ENCODE measurements around the gene HAPLN3.

HAPLN3 gene

DNA sequence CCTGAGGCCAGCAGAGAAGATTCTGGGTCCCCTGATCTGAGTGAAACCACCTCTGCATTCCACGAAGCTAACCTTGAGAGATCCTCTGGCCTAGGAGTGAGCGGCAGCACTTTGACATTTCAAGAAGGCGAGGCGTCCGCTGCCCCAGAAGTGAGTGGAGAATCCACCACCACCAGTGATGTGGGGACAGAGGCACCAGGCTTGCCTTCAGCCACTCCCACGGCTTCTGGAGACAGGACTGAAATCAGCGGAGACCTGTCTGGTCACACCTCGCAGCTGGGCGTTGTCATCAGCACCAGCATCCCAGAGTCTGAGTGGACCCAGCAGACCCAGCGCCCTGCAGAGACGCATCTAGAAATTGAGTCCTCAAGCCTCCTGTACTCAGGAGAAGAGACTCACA is 36.4 kb downstream of the HAPLN3 start:
- DNase-seq, result no peak

DNA sequence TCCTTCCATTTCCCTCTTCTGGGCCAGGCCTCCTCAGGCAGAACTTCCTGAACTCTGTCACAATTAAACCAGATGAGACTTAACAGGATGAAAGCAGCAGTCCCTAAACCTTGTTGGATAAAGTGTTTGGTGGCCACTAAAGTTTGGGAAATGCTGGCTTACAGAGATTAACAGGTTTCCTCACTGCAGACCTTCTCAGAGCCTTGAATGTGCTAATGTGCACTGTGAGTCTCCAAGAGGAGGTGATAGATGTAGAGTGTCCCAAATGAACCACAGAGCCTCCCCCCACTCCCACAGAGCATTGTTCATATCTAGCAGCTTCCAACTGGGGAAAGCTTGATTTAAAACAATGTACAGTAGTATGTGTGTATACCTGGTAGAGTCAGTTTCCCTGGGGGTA is 42.9 kb downstream of the HAPLN3 start:
- no peak for DNase-seq

DNA sequence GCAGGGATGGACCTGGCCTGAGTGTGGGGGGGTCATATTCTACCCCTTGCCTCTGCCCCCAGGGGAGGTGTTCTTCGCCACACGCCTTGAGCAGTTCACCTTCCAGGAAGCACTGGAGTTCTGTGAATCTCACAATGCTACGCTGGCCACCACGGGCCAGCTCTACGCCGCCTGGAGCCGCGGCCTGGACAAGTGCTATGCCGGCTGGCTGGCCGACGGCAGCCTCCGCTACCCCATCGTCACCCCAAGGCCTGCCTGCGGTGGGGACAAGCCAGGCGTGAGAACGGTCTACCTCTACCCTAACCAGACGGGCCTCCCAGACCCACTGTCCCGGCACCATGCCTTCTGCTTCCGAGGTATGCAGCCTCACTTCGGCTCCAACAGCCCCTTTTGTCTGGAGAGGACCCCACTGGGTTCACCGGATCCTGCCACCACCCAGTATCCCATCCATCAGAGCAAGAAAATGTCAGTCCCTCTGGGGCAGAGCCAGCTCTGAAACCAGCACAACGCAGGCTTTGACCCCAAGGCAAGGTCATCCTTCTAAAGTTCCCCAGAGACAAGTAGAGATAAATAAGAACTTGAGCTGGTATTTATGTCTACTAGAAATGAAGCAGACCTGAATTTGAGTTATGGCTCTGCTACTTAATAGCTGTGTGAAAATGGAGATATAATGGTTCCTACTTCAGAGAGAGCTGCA is 45.8 kb downstream of the HAPLN3 start:
- DNase-seq, result no peak

DNA sequence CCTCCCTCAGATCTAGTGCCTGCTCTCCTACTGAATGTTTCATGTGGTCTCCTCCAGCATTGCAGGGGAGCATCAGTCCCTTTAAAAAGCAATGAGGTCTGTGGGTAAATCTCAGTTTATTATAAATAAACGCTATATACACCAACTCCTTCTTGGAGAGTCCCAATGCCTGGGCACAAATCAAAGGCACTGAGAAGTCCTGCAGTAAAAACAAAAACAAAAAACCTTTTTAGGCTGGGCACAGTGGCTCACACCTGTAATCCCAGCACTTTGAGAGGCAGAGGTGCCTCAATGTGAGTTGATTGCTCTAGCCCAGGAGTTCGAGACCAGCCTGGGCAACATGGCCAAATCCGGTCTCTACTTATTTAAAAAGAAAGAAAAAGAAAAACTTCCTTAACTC is 47.1 kb downstream of the HAPLN3 start:
- DNase-seq, result no peak

DNA sequence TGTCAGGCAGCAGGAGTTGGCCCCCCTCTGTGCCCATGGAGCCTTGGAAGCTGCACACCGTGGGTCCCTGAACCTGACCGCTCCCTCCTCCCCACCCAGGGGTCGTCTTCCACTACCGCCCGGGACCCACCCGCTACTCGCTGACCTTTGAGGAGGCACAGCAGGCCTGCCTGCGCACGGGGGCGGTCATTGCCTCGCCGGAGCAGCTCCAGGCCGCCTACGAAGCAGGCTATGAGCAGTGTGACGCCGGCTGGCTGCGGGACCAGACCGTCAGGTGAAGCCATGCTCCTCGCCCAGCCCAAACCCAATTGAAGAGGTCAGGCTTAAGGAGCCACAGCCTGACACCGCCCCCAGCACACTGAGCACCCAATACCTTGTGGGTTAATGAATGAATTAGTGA is 48.2 kb downstream of the HAPLN3 start:
- no peak for DNase-seq

DNA sequence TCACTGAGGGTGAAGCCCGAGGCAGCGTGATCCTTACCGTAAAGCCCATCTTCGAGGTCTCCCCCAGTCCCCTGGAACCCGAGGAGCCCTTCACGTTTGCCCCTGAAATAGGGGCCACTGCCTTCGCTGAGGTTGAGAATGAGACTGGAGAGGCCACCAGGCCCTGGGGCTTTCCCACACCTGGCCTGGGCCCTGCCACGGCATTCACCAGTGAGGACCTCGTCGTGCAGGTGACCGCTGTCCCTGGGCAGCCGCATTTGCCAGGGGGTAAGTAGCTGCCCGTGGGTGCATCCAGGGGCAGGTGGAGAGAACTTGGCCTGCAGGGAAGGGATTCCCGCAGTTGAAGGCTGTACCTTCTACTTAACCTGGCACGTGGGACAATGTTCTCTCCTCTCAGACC is 49.7 kb downstream of the HAPLN3 start:
- DNase-seq, result no peak

DNA sequence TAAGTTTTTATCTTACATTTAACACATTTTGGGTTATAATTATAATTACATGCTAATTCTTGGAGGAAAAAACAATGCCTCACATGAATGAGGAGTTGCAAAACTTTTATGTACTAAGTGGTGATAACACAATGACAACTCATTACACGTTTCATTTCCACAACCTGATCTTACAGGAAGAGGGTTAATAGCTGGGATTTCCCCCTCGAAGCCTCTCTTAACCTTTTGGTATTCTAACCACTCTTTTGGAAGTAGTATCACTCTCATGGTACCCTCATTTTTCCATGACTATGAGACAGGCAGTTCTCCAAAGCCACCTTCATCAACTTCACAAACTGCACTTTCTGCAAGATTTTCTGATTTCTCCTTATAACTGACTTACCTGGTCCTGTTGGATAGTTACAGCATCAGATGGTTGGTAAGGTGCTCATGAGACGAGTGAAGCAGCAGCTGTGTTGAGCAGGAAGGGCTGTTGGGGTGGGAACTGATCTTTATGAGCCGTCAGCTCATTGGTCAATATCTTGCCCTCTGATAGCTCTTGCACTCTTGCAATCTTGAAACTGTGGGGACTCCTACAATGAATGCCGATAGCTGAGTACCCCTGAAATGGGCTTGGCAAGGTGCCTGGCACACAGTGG is 50.5 kb downstream of the HAPLN3 start:
- DNase-seq, result no peak

DNA sequence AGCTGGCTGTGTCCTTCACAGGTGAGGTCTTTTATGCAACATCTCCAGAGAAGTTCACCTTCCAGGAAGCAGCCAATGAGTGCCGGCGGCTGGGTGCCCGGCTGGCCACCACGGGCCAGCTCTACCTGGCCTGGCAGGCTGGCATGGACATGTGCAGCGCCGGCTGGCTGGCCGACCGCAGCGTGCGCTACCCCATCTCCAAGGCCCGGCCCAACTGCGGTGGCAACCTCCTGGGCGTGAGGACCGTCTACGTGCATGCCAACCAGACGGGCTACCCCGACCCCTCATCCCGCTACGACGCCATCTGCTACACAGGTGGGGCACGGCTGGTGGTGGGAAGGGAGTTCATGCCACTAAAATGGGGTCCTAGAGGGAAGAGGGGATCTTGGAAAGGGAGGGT is 52.0 kb downstream of the HAPLN3 start:
- DNase-seq, result no peak

DNA sequence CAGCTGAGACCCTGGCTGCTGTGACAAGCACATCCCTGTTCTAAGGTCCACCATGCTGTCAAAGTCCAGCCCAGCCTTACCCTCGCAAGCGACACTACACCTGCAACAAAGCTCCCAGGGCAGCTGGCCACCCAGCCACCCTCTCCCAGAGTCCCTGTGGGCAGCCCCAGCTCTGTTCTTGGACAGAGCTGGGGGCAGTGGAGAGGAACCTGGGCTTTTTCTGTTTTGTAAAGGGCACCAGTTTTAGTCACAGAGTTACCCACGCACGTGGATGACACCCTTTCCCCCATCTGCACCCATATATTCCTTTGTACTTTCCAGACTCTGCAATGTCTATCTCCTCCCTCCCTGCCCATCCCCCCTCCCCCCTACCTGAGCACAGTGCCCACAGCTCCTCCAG is 53.2 kb downstream of the HAPLN3 start:
- no peak for DNase-seq

DNA sequence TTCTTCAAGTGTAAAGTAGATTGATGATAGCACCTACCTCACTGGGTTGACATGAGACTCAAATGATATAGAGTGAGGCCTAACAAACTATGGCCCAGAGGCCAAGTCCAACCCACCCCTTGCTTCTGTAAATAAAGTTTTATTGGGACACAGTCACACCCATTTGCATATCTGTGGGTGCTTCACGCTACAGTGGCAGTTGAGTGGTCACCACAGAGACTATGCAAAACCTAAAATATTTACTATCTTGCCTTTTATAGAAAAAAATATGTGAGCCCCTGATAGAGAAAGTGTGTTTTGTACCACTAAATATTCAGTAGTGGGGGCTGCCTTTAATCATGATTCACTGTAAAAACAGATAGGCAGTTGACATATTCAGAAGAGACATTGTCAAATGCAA is 54.1 kb downstream of the HAPLN3 start:
- no peak for DNase-seq

DNA sequence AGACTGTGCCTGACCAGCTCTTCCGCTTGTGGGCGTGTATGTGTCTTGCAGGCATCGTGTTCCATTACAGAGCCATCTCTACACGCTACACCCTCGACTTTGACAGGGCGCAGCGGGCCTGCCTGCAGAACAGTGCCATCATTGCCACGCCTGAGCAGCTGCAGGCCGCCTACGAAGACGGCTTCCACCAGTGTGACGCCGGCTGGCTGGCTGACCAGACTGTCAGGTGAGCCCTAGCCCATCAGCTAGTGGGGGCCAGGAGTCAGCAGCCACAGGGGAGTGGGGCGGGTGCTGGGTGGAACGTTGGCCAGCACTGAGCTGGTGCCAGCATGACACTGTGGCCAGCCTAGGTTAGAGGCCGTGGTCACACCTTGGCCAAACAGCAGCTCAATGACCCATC is 55.4 kb downstream of the HAPLN3 start:
- DNase-seq, result no peak

DNA sequence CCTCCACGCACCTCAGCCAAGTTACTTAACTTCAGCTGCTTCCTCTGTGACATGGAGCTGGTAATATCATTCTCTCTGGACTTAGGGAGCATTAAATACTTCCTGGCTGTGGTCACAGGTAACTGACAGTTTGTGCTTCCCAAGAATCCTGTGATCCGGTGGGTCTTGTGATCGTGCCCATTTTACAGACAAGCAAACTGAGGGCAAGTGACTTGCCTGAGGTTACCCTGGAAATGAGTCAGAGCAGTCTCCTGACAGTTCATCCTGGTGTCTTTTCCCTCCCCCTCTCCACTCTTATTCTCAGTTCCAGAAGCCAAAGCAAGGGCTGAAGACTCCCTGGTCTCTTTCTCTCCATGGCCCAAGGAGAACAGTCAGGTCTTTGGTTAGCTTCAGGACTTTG is 56.2 kb downstream of the HAPLN3 start:
- DNase-seq, result no peak

DNA sequence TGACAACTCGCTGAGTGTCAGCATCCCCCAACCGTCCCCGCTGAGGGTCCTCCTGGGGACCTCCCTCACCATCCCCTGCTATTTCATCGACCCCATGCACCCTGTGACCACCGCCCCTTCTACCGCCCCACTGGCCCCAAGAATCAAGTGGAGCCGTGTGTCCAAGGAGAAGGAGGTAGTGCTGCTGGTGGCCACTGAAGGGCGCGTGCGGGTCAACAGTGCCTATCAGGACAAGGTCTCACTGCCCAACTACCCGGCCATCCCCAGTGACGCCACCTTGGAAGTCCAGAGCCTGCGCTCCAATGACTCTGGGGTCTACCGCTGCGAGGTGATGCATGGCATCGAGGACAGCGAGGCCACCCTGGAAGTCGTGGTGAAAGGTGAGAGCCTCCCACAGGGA is 56.7 kb downstream of the HAPLN3 start:
- no peak for DNase-seq

DNA sequence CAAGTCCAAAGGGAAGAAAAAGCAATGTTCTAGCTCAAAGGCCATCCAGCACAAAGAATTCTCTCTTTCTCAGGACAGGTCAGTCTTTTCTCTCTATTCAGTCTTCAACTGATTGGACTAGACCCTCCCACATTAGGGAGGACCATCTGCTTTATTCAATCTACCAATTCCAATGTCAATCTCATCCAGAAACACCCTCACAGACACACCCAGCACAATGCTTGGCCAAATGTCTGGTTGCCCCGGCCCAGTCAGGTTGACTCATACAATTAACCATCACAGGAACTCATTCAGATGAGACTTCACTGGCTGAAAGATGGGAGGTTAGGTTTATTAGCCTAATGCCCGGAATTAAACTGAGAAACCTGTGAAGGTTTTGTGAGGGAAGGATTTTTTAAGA is 59.7 kb downstream of the HAPLN3 start:
- DNase-seq, result no peak

DNA sequence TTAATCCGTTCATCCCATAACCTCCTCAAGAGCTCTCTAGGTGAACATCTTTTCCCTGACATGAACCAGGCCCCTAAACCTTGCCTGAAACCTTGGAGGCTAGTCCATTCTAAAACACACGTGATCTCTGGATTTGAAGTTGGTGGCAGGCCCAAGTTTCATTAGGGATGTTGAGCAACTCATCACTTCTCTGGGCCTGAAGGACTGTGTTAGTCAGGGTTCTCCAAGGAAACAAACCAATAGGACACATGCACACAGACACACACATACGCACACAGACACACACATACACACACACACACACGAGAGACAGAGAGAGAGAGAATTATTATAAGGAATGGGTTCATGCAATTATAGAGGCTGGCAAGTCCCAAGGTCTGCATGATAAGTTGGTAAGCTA is 60.2 kb downstream of the HAPLN3 start:
- DNase-seq, result no peak

DNA sequence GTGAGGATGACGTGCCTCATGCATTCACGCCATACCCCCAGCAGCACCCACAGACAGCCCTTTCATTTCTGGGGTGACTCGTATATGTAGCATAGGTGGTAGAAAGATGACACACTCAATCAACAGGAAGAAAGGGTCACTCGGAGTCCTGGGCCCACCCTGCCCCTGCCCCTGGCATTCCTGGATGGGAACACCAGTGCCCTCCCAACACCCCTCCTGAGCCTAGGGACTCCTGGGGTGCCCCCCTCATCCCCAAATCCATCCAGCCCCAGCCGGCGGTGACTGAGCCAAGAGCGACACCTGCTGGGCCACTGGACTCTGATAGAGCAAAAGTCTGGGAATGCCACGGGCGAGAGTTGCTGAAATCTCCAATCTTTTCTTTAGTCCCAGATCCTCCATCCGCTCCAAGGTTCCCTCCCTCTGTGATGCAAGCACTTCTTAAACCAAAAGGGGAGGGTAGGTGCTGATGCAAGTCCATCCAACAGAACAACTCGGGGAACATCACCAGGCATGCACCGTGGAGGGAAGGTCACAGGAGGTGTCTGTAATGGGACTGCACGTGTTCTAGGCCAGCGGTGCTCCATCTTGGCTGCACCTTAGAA is 61.0 kb downstream of the HAPLN3 start:
- DNase-seq, result peak; percentile 35

DNA sequence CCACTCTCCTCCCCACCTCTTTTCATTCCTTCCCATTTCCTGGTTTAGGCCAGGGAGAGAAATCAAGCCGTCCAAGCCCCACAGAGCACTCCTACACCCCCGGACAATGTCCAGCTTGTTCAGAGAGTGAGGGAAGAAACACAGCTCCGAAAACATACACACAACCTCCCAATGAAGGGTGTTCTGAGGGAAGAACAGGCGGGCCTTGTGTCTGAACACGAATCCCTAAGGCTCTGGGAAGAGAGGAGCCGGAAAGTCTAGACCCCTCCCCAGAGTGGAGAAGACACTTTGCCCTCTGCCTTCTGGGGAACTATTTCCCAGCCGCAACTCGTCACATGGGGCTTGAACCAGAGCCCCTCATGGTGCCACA is 61.6 kb downstream of the HAPLN3 start:
- no peak for DNase-seq

DNA sequence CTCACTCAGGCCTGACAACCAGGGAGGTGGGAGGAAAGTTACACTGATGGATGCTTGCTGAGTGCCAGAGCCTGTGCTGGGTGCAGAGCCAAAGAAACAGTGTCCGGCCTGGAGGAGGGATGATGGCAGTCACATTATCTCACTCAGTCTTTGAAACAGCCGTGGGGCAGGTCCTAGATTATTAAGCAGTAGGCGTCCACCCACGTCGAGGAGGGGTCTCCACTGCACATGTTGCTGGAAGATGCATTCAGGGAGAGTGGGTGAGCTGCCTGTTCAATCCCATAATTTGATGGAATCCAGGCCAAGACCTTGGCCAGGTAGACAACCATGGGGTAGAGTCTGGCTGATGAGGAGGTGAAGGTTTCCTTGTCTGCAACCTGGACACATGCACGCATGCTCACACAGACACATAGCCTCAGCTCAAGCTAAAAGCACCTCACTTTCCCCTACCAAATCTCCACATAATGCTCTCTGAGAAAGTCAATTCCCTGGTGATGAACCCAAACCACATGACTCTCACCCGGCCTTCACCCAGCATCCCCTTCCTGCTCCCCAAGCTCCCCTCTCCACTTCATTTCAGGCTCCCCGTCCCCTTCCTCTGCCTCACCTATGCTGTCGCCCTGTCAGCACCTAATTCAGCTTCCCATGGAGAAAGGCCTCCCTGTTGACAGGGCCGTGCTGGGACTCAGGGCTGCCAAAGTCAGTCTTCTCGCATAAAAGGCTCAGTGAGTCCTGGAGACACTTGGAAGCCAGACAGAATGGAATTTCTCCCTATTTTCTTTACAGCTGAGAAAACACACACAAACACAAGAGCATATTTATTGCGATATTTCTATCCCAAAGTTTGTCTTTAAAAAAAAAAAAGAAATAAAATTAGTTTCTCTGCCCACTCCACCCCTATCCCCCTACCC is 62.3 kb downstream of the HAPLN3 start:
- no peak for DNase-seq

DNA sequence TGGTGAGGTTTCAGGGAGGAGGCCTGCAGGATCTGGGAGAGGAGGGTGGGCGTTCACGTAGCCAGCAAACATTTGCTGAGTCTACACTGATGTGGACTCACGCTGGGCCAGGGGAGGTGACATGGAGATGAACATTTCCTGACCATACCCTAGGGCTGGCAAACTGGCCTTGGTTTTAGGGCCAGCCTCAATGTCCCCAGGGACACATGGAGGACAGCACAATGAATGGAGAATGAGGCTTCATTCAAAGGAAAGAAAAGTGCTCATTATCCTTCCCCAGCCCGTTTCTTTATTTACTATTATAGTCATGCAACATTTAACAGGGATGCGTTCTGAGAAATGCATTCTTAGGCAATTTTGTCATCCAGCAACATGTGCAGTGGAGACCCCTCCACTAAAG is 65.3 kb downstream of the HAPLN3 start:
- no peak for DNase-seq

DNA sequence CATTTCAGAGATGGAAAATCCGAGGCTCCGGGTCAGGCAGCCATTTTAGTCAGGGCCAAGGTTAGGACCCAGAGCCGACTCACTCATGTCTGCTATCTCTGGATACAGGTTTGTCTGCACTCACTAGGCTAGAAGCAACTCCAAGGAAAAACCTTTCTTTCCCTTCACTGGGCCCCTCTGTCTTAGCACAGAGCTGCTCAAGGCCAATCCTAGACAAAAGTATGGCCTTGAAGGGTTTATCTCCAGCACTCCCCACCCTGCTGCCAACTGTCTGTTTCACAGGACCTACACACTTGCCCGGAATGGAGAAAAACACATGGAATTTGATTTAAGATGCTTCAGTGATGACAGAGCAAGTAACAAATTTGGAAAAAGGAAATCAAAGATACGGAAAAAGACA is 66.6 kb downstream of the HAPLN3 start:
- DNase-seq, result no peak

All from hematopoietic multipotent progenitor cell treated with erythropoietin and hydrocortisone succinate and interleukin-3 and kit ligand, for 4 days (in vitro differentiated cells).